Tibial artery (tissue), 4 donors: ENCODE data around the gene KAT6B.

Experiments used
- DNase-seq, 2 donors: peaks; one replicate each; pipeline ENCODE4 v3.0.0-alpha.2; 2019
- H3K27ac ChIP-seq, 2 donors: fragments of 200-600 bp; sonication (generic) in 1 of 2; 1 replicate in 1 of 2; 2 replicates in 1 of 2; pipeline ENCODE4 v1.5.1; 2018 to 2019; ENCODE audit warnings: mild to moderate bottlenecking in 1 of 2
- H3K27me3 ChIP-seq, 2 donors: fragments of 200-600 bp; sonication (generic) in 1 of 2; one replicate each; pipeline versions ENCODE4 v1.5.1 to v1.6.0; 2016 to 2019
- H3K36me3 ChIP-seq, 3 donors: fragments of 200-600 bp; sonication (generic) in 2 of 3; one replicate each; pipeline ENCODE4 v1.5.1; 2016 to 2019; ENCODE audit warnings: mild to moderate bottlenecking in 2 of 3
- H3K4me1 ChIP-seq, 4 donors: fragments of 200-600 bp; sonication (generic) in 2 of 4; 1 replicate in 3 of 4; 2 replicates in 1 of 4; pipeline ENCODE4 v1.5.1; 2016 to 2019
- H3K4me3 ChIP-seq, 2 donors: fragments of 200-600 bp; sonication (generic) in 1 of 2; 1 replicate in 1 of 2; 2 replicates in 1 of 2; pipeline ENCODE4 v1.5.1; 2018 to 2019; ENCODE audit warnings: mild to moderate bottlenecking in 2 of 2
- H3K9me3 ChIP-seq, 3 donors: fragments of 200-600 bp; sonication (generic) in 1 of 3; one replicate each; pipeline ENCODE4 v1.5.1; 2016 to 2019
- CTCF ChIP-seq, 2 experiments: fragments of 200-600 bp in 1 of 2; fragments of 450-650 bp in 1 of 2; IDR thresholded peaks; one replicate each; pipeline ENCODE4 v1.5.1; 2017 to 2019; ENCODE audit warnings: antibody characterized with exemption in 2 of 2, mild to moderate bottlenecking in 1 of 2, moderate library complexity in 1 of 2
- intact Hi-C: fragments of 100-400 bp; cut with DNase I; formaldehyde crosslinking; loops from one replicate; pipeline ENCODE4 v1.15.0; 2023; ENCODE audit warnings: low total_unique reads

Gene KAT6B

GRCh38 chr10:75071756-75072155, 245.4 kb downstream of the KAT6B start:
- DNase-seq: no peak
- intact Hi-C loops: no loop called here

GRCh38 chr10:75072727-75073126, 246.3 kb downstream of the KAT6B start:
- no peak for DNase-seq
- H3K9me3 ChIP-seq: no peaks in the 10 kb centered on the region
- H3K4me3 ChIP-seq: no peak overlapping the region
- H3K27ac ChIP-seq: no peak overlapping the region
- no peaks in the 10 kb centered on the region for H3K36me3 ChIP-seq
- intact Hi-C loops: no loop called here
- no peaks in the 10 kb centered on the region for H3K27me3 ChIP-seq
- no peak for TF ChIP-seq CTCF (IDR thresholded peaks at IDR 0.05)
- H3K4me1 ChIP-seq: peaks cover 0 to 5% (median 0%) of the 10 kb centered on the region in 4 donors

More at GRCh38 chr10:75071756-75072155, 245.4 kb downstream of the KAT6B start:
- TF ChIP-seq CTCF (IDR thresholded peaks at IDR 0.05): no peak
- H3K9me3 ChIP-seq: no peaks in the 10 kb centered on the region
- no peaks in the 10 kb centered on the region for H3K36me3 ChIP-seq
- no peaks in the 10 kb centered on the region for H3K27me3 ChIP-seq
- no peak overlapping the region for H3K27ac ChIP-seq
- peaks cover 0 to 5% (median 0%) of the 10 kb centered on the region in 4 donors for H3K4me1 ChIP-seq
- H3K4me3 ChIP-seq: no peak overlapping the region

- Histone ChIP-seq H3K9me3 (no peaks in the 10 kb centered on the region), H3K27me3 (no peaks in the 10 kb centered on the region), H3K36me3 (no peaks in the 10 kb centered on the region), H3K27ac (no peak overlapping the region), H3K4me1 (peaks cover 0 to 5% (median 0%) of the 10 kb centered on the region in 4 donors), H3K4me3 (no peak overlapping the region)
- DNase-seq: no peak
- TF ChIP-seq CTCF (IDR thresholded peaks at IDR 0.05): no peak
- intact Hi-C loops: no loop called here
Measured at GRCh38 chr10:75073442-75073841, 247.0 kb downstream of the KAT6B start.

- Histone ChIP-seq H3K27ac (no peak overlapping the region), H3K9me3 (no peaks in the 10 kb centered on the region), H3K36me3 (no peaks in the 10 kb centered on the region), H3K27me3 (no peaks in the 10 kb centered on the region), H3K4me1 (peaks cover 0 to 5% (median 0%) of the 10 kb centered on the region in 4 donors), H3K4me3 (no peak overlapping the region)
- no peak for DNase-seq
- TF ChIP-seq CTCF (IDR thresholded peaks at IDR 0.05): no peak
- intact Hi-C loops: no loop called here
Measured at GRCh38 chr10:75074711-75075445, 248.5 kb downstream of the KAT6B start.

- DNase-seq: no peak
Measured at GRCh38 chr10:75076348-75076747, 249.9 kb downstream of the KAT6B start.

More at GRCh38 chr10:75076348-75076747, 249.9 kb downstream of the KAT6B start:
- intact Hi-C loops: no loop called here
- H3K4me1 ChIP-seq: peaks cover 0 to under 1% (median 0%) of the 10 kb centered on the region in 4 donors
- TF ChIP-seq CTCF (IDR thresholded peaks at IDR 0.05): no peak
- H3K9me3 ChIP-seq: peaks cover 0 to 8% (median 4%) of the 10 kb centered on the region in 3 donors
- H3K27me3 ChIP-seq: no peaks in the 10 kb centered on the region
- no peak overlapping the region for H3K27ac ChIP-seq
- H3K36me3 ChIP-seq: no peaks in the 10 kb centered on the region
- H3K4me3 ChIP-seq: no peak overlapping the region
